ENCODE results near the gene MATCAP1.

Gene MATCAP1

DNA sequence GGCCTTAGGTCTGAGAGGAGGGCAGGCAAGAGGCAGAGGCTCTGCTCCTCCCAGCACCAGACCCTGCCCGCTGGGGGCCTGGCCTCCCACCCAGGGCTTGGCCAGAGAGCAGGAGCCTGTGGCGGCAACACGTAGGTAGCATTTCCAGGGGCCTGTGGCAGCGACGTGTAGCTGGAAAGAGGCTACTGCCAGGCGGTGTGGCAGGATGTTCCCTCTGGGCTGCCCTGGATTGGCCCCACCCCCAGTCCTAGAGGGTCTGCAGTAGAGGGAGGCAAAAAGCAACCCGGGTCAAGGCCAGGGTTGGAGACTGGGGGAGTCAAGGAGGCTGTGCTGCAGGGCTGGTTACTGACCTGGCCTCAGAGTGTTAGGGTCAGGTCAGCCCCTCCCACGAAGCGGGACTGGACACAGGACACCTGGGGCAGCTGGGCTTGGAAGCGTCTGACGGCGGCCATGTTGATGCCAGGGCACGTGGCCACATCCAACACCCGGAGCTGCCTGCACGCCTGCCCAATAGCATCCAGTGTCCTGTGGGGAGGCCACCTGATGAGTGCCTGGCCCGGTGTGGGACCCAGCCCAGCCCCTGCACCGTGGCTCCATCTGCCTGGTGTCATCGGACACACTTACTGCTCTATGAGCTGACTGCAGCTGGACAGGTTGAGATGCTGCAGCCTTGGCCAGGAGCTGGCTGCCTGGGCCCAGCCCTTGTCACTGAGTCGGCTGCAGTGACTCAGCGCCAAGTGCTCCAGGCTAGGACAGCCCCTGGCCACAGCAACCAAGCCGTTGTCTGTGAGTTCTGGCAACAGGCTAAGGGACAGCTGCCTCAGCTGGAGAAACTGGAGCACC lies 23.7 kb upstream of the MATCAP1 start:
- DNase-seq = no peak

GRCh38 chr16:67206838-67207248 lies 23.1 kb upstream of the MATCAP1 start:
- DNase-seq = no peak

- no peak for DNase-seq
These were observed 22.5 kb upstream of the MATCAP1 start for GRCh38 chr16:67206129-67206837.

- no peak for DNase-seq
These were observed 20.3 kb upstream of the MATCAP1 start for GRCh38 chr16:67204076-67204475.

GRCh38 chr16:67202956-67203493 lies 19.3 kb upstream of the MATCAP1 start:
- no peak for DNase-seq

- DNase-seq = no peak
These were observed 18.7 kb upstream of the MATCAP1 start for GRCh38 chr16:67202426-67202825.

DNA sequence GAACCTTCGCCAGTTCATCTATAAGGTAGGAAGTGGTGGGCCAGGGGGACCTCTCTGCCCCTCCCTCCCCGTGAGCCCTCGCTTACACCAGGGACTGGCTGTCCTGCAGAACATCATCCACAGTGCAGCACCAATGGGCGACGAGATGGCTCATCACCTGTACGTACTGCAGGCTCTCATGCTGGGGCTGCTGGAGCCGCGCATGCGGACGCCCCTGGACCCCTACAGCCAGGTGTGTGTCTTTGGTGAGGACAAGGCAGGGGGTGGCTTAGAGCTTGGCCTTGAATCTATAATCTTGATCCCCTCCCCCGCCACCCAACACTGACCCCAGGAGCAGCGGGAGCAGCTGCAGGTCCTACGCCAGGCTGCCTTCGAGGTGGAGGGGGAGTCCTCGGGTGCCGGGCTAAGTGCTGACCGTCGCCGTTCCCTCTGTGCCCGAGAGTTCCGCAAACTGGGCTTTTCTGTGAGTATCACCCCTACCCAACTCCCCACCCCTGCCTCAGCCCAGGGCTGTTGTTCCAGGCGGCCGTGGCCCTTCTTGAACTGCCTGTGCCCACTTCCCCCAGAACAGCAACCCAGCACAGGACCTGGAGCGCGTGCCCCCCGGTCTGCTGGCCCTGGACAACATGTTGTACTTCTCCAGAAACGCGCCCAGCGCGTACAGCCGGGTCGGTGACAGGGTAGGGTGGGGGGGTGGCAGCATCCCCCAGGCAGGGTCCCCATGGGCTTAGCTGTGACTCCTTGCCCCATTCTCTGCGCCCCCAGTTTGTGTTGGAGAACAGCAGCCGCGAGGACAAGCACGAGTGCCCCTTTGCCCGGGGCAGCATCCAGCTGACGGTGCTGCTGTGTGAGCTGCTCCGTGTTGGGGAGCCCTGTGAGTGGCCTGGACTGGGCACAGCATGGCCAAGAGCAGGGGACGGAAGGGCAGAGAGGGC lies 17.9 kb upstream of the MATCAP1 start:
- no peak for DNase-seq

GRCh38 chr16:67200491-67200890 lies 16.7 kb upstream of the MATCAP1 start:
- DNase-seq = no peak

GRCh38 chr16:67199808-67200198 lies 16.0 kb upstream of the MATCAP1 start:
- DNase-seq = no peak

DNA sequence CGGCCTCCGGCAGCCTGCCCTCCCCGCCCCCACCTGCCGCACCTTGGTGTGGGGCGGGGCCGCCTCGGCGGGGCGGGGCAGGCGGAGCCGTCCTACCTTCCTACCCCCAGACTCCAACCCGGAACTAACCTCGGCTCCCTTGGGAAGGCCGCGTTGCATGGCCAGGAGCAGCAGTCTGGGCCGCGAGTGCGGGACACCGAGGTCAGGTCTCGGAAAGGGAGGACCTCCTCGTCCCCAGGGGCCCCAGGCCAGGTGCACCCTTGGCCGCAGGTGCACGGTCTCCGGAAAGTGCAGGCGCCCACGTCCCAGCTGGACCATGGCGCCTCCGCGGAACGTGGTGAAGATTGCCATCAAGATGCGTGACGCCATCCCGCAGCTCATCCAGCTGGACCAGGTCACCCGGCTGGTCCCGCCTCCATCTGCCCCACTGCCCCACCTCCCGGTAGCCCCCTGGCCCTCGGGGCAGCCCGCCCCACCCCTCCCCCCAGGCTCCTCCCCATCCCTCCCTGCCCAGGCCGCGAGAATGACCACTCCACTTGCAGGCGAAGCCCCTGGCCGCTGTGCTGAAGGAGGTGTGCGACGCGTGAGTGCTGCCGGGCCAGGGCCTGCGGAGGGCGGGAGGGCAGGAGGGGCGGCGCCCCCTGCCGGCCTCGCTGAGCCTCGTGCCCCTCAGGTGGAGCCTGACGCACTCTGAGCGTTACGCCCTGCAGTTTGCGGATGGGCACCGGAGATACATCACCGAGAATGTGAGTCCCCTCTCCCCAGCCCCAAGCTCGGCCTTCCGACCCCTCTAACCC lies 15.4 kb upstream of the MATCAP1 start, which contains the start of gene ELMO3:
Gene ELMO3, plus strand, starts transcription at position 121 of the 797 bp plus-strand sequence. Its CDS starts 196 bp downstream, at position 317.
- no peak for DNase-seq

- peak; percentile 27 for DNase-seq
These were observed 14.5 kb upstream of the MATCAP1 start for GRCh38 chr16:67198238-67198734.

DNA sequence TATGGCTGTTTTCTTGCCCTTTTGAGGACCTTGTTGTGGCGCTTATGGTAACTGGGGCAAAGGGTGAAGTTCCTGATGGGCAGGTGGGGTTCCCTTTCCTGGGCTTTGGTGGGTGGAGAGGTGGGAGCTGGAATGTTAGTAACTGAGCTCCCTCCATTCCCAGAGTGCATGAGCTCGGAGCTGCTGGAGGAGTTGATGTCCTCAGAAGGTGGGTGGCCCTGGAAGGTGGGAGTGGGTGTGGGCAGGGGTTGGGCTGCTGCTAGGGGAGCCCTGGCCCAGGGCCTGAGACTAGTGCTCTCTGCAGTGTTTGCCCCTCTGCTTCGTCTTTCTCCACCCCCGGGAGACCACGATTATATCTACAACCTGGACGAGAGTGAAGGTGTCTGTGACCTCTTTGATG lies 13.9 kb upstream of the MATCAP1 start:
- no peak for DNase-seq

- no peak for DNase-seq
These were observed 13.1 kb upstream of the MATCAP1 start for GRCh38 chr16:67196881-67197280.

- DNase-seq = no peak
These were observed 11.9 kb upstream of the MATCAP1 start for GRCh38 chr16:67195676-67196075.

DNA sequence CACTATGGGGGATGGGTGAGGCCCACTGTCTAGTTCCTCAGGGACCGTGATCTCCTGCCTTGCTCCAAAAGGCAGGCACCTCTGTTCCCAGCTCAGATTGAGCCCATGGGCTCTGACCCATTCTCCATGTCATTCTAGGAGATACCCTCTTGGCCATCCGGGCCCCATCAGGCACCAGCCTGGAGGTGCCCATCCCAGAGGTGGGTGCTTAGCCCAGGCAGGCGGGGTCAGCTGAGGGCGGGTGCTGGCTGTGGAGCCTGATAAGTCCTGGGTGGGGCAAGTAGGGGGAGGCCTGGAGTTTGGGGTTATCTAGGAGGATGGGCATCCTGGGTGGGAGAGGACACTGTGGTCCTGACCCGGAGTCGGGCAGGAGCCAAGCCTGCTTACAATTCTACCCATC lies 10.5 kb upstream of the MATCAP1 start:
- DNase-seq = no peak

DNA sequence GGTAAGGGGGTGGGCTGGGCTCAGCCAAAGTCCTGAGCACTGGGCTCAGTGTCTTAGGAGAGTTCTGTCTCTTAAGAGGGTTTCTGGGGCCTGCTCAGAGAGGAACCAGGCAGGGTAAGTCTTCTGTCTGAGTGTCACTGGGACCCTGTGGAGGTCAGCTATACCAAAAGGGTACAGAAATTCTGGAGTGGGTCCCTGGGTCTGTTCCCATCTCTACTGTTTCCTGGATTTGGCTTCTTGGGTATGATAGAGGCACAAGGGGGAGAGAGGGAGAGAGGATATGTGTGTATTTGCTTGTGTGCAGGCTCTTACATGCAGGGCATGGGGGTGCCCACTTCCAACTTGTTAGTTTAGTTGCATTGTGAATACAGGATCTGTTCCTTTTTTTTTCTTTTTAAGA lies 9.8 kb upstream of the MATCAP1 start:
- no peak for DNase-seq

GRCh38 chr16:67192781-67193361 lies 9.1 kb upstream of the MATCAP1 start:
- DNase-seq = peak; percentile 34

DNA sequence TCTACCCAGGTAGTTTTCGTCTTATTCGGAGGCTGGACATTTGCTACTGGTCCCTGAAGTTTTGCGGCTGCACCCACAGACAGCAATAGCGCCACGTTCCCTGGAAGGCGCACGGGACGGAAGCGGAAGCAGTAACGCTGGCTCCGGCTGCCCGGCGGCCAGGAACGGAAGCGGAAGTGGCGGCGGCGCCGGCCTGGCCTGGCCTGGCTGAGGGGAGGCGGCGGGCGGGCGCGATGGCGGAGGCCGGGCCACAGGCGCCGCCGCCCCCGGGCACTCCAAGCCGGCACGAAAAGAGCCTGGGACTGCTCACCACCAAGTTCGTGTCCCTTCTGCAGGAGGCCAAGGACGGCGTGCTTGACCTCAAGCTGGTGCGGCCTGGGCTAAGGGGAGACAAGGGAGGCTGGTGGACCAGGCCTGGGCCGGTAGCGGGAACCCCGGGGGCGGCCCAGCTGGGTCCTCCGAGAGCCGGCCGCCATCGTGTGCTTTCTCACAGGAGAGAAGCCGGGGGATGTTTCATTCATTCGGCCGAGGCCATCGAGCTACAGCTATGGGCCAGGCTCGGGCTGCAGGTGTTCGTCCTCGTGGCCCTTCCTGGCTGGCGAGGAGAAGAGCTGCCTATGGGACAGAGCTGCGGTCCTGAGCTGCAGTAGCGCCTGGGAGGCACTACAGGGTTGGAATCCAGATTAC lies 8.4 kb upstream of the MATCAP1 start, which contains the start of gene E2F4:
Gene E2F4, plus strand, starts transcription at position 161 of the 687 bp plus-strand sequence. Its CDS starts 73 bp downstream, at position 234.
- peak; percentile 82 for DNase-seq

GRCh38 chr16:67191411-67191994 lies 7.7 kb upstream of the MATCAP1 start:
- DNase-seq = no peak

All from central memory CD4-positive, alpha-beta T cell (primary cell).